Mucosa of descending colon (tissue), 3 donors: ENCODE data around the gene GAS2. TPM values are rescaled to one million over a fixed set of nuclear protein-coding genes. Genes with fewer than 3 reads are reported as not detected.

Experiments used
- ATAC-seq: fragments of 200-7000 bp; cut with Tn5 transposase; one replicate; pipeline ENCODE4 v1.9.1; 2020; ENCODE audit warnings: mild to moderate bottlenecking, moderate library complexity
- DNase-seq, 3 donors: peaks; one replicate each; pipeline ENCODE4 v3.0.0-alpha.2; 2020
- H3K36me3 ChIP-seq: fragments of 200-600 bp; one replicate; pipeline ENCODE4 v1.8.0; 2021; ENCODE audit warnings: low read depth, mild to moderate bottlenecking
- H3K4me1 ChIP-seq: fragments of 200-600 bp; one replicate; pipeline ENCODE4 v1.8.0; 2021; ENCODE audit warnings: low read depth, mild to moderate bottlenecking
- H3K4me3 ChIP-seq: fragments of 200-600 bp; one replicate; pipeline ENCODE4 v1.8.0; 2021; ENCODE audit warnings: mild to moderate bottlenecking
- H3K9me3 ChIP-seq: fragments of 200-600 bp; one replicate; pipeline ENCODE4 v1.8.0; 2021; ENCODE audit warnings: mild to moderate bottlenecking
- intact Hi-C, 2 donors: fragments of 100-400 bp; cut with DNase I in 1 of 2; cut with micrococcal nuclease in 1 of 2; formaldehyde crosslinking; loops; one replicate each; pipeline versions ENCODE4 v1.11.0 to v1.11.1; 2022; cut with DNase I, micrococcal nuclease
- total RNA-seq, 3 donors: library from RNA; stranded (reverse); fragmentation: NEBNext Ultra II Directional in 2 of 3; extraction: Animal tissue kit (Norgen Biotek cat#: 25700) in 2 of 3; gene quantifications; one replicate each; pipeline versions ENCODE4 v1.2.1 to v1.2.4, GENCODE V29; 2021 to 2023
- TF ChIP-seq, protein P1 (sequence below): fragments of 200-600 bp; IDR thresholded peaks from one replicate; pipeline ENCODE4 v1.8.0; 2022; ENCODE audit warnings: antibody characterized with exemption, mild to moderate bottlenecking
- donor health status: DM: no; HTN: no; CAD: no; lungs with moderate emphysema.
- donor health status: DM: no; HTN: no; CAD: no.
- donor health status: DM: no; HTN: yes; CAD: no.

GAS2 gene
- total RNA-seq, 3 donors from 2014 or later, result 2.0 to 2.8 (median 2.5) TPM

- TF ChIP-seq, protein P1, sequence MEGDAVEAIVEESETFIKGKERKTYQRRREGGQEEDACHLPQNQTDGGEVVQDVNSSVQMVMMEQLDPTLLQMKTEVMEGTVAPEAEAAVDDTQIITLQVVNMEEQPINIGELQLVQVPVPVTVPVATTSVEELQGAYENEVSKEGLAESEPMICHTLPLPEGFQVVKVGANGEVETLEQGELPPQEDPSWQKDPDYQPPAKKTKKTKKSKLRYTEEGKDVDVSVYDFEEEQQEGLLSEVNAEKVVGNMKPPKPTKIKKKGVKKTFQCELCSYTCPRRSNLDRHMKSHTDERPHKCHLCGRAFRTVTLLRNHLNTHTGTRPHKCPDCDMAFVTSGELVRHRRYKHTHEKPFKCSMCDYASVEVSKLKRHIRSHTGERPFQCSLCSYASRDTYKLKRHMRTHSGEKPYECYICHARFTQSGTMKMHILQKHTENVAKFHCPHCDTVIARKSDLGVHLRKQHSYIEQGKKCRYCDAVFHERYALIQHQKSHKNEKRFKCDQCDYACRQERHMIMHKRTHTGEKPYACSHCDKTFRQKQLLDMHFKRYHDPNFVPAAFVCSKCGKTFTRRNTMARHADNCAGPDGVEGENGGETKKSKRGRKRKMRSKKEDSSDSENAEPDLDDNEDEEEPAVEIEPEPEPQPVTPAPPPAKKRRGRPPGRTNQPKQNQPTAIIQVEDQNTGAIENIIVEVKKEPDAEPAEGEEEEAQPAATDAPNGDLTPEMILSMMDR, result no peak
- Histone ChIP-seq H3K36me3 (no peaks in the 10 kb centered on the region), H3K4me3 (no peak overlapping the region), H3K4me1 (no peaks in the 10 kb centered on the region), H3K9me3 (no peaks in the 10 kb centered on the region)
- DNase-seq (no peak), ATAC-seq (no peak)
- intact Hi-C loops, result no loop called here
These were observed 98.3 kb downstream of the GAS2 start for GRCh38 chr11:22764735-22765134.

GRCh38 chr11:22768281-22768680 lies 101.9 kb downstream of the GAS2 start:
- Histone ChIP-seq H3K4me3 (no peak overlapping the region), H3K9me3 (no peaks in the 10 kb centered on the region), H3K4me1 (no peaks in the 10 kb centered on the region), H3K36me3 (no peaks in the 10 kb centered on the region)
- DNase-seq (no peak), ATAC-seq (no peak)
- intact Hi-C loops, result no loop called here
- TF ChIP-seq, protein P1, result no peak

DNA sequence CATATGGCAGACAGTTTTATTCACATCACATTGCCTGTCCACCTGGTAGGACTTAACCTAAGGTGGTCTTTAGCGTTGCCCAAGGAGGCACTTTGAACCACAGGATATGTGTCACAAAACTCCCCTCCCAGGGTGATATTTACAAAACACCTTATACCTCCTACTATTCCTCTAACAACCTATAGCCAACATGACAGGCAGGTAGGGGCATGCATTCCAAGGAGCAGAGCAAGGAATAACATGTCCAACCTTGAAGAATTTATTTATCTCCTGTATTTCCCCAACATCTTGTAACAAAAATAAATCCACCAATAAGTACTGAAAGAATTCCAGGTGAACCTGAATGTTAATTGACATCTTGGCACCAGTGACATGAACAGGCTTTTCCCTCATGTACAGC lies 102.7 kb downstream of the GAS2 start:
- TF ChIP-seq, protein P1, result no peak
- no peaks in the 10 kb centered on the region for H3K4me1 ChIP-seq
- intact Hi-C loops, result no loop called here
- H3K4me3 ChIP-seq, result no peak overlapping the region
- no peaks in the 10 kb centered on the region for H3K36me3 ChIP-seq
- H3K9me3 ChIP-seq, result no peaks in the 10 kb centered on the region
- ATAC-seq (no peak), DNase-seq (no peak)

DNA sequence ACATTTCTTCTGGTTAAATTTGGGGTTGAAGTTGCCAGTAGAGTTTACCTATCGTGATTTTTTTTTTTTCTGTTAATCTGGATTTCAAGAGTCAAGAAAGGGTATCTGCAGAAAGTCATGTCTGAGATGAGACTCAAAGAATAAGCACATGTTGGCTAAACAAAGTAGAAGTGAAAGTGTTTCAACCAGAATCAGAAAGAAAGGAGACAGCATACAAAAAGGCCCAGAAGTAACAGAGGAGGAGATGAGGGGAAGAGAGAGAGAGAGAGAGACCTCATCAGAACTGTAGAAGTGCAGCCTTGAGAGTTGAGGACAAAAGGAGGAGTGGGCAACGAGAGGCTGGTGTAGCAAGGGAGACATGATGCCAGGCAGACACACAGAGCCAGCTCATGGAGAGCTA lies 108.3 kb downstream of the GAS2 start:
- TF ChIP-seq, protein P1, result no peak
- intact Hi-C loops, result no loop called here
- H3K36me3 ChIP-seq, result no peaks in the 10 kb centered on the region
- H3K4me1 ChIP-seq, result no peaks in the 10 kb centered on the region
- no peaks in the 10 kb centered on the region for H3K9me3 ChIP-seq
- ATAC-seq (no peak), DNase-seq (no peak)
- no peak overlapping the region for H3K4me3 ChIP-seq

- H3K4me1 ChIP-seq, result no peaks in the 10 kb centered on the region
These were observed 108.8 kb downstream of the GAS2 start for GRCh38 chr11:22775248-22775647.

More at GRCh38 chr11:22775248-22775647, 108.8 kb downstream of the GAS2 start:
- ATAC-seq (no peak), DNase-seq (no peak)
- no peaks in the 10 kb centered on the region for H3K9me3 ChIP-seq
- TF ChIP-seq, protein P1, result no peak
- intact Hi-C loops, result no loop called here
- H3K36me3 ChIP-seq, result no peaks in the 10 kb centered on the region
- no peak overlapping the region for H3K4me3 ChIP-seq
